HAP-1 (cell line): ENCODE results near the gene ADORA2B.
"Not testable (repeated sequence)": the region's sequence is repeated elsewhere in the genome, so short reads cannot be mapped to it uniquely, and the experiment has no call there.

Experiments used
- DNase-seq, 2 experiments: peaks; one replicate each; pipeline ENCODE4 v3.0.0-alpha.2; 2016 to 2020; ENCODE audit warnings: low spot score in 2 of 2
- H3K27me3 ChIP-seq: fragments of 250-450 bp; sonication (Bioruptor Pico); 2 replicates; pipeline ENCODE4 v1.5.1; 2020; ENCODE audit warnings: low read depth, mild to moderate bottlenecking, moderate library complexity
- H3K36me3 ChIP-seq: fragments of 250-450 bp; sonication (Bioruptor Pico); replicated peaks from 2 replicates; pipeline ENCODE4 v1.5.1; 2020; ENCODE audit warnings: mild to moderate bottlenecking
- H3K4me1 ChIP-seq: fragments of 250-450 bp; sonication (Bioruptor Pico); 2 replicates; pipeline ENCODE4 v1.5.1; 2020; ENCODE audit warnings: mild to moderate bottlenecking
- H3K4me3 ChIP-seq: fragments of 250-450 bp; sonication (Bioruptor Pico); 2 replicates; pipeline ENCODE4 v1.5.1; 2020; ENCODE audit warnings: mild to moderate bottlenecking, moderate library complexity
- H3K9me3 ChIP-seq: fragments of 250-450 bp; sonication (Bioruptor Pico); 2 replicates; pipeline ENCODE4 v1.5.1; 2020; ENCODE audit warnings: mild to moderate bottlenecking, moderate library complexity
- in situ Hi-C: fragments of 300-500 bp; cut with MboI; formaldehyde crosslinking; loops from 3 replicates; pipeline ENCODE4 v1.14.3; 2020; ENCODE audit warnings: low sequenced_read_pairs, inconsistent platforms, mixed read lengths

ADORA2B gene

GRCh38 chr17:15944759-15945526 is at the start of gene ADORA2B:
Gene ADORA2B, plus strand, starts transcription at chr17:15945130. Its CDS starts 119 bp downstream, at chr17:15945249.
- Histone ChIP-seq H3K9me3 (no peaks in the 10 kb centered on the region), H3K27me3 (no peaks in the 10 kb centered on the region), H3K4me3 (peak within 1 kb of the TSS; percentile 57), H3K36me3 (no peaks in the 10 kb centered on the region; the same call in 1 of the 2 replicates), H3K4me1 (peaks cover 10% of the 10 kb centered on the region)
- in situ Hi-C loops, result no loop called here
- DNase-seq, result peak; percentile 46 to 78

- no peaks in the 10 kb centered on the region for H3K27me3 ChIP-seq
- no peak for DNase-seq
- in situ Hi-C loops, result no loop called here
- no peak overlapping the region for H3K4me3 ChIP-seq
- no peaks in the 10 kb centered on the region for H3K9me3 ChIP-seq
- H3K36me3 ChIP-seq, result no peaks in the 10 kb centered on the region
- no peaks in the 10 kb centered on the region for H3K4me1 ChIP-seq
These were observed 48.7 kb upstream of the ADORA2B start for GRCh38 chr17:15896277-15896676.

GRCh38 chr17:15896834-15897233 is 48.1 kb upstream of the ADORA2B start:
- in situ Hi-C loops, result no loop called here
- no peak overlapping the region for H3K4me3 ChIP-seq

GRCh38 chr17:15899596-15899995 is 45.3 kb upstream of the ADORA2B start:
- H3K4me3 ChIP-seq, H3K27me3 ChIP-seq, H3K9me3 ChIP-seq, H3K36me3 ChIP-seq, in situ Hi-C loops, DNase-seq, H3K4me1 ChIP-seq: not testable (repeated sequence)

More at GRCh38 chr17:15896834-15897233, 48.1 kb upstream of the ADORA2B start:
- no peak for DNase-seq
- Histone ChIP-seq H3K36me3 (no peaks in the 10 kb centered on the region), H3K4me1 (no peaks in the 10 kb centered on the region), H3K9me3 (no peaks in the 10 kb centered on the region), H3K27me3 (no peaks in the 10 kb centered on the region)

GRCh38 chr17:15900871-15901270 is 44.1 kb upstream of the ADORA2B start:
- no peaks in the 10 kb centered on the region for H3K27me3 ChIP-seq
- H3K4me3 ChIP-seq, result no peak overlapping the region
- H3K36me3 ChIP-seq, result no peaks in the 10 kb centered on the region
- in situ Hi-C loops, result no loop called here
- H3K9me3 ChIP-seq, result no peaks in the 10 kb centered on the region
- H3K4me1 ChIP-seq, result no peaks in the 10 kb centered on the region
- no peak for DNase-seq

- in situ Hi-C loops, H3K36me3 ChIP-seq: not testable (repeated sequence)
These were observed 39.7 kb upstream of the ADORA2B start for GRCh38 chr17:15905236-15905635.

GRCh38 chr17:15907290-15907689 is 37.6 kb upstream of the ADORA2B start:
- no peaks in the 10 kb centered on the region for H3K36me3 ChIP-seq
- no peaks in the 10 kb centered on the region for H3K27me3 ChIP-seq
- H3K4me1 ChIP-seq, result no peaks in the 10 kb centered on the region
- no peak for DNase-seq
- no peaks in the 10 kb centered on the region for H3K9me3 ChIP-seq
- H3K4me3 ChIP-seq, result no peak overlapping the region
- in situ Hi-C loops, result no loop called here

More at GRCh38 chr17:15905236-15905635, 39.7 kb upstream of the ADORA2B start:
- not testable (repeated sequence) for DNase-seq, H3K4me3 ChIP-seq, H3K27me3 ChIP-seq, H3K9me3 ChIP-seq, H3K4me1 ChIP-seq

GRCh38 chr17:15908378-15908777 is 36.6 kb upstream of the ADORA2B start:
- no peaks in the 10 kb centered on the region for H3K9me3 ChIP-seq
- no peak for DNase-seq
- in situ Hi-C loops, result no loop called here
- H3K27me3 ChIP-seq, result no peaks in the 10 kb centered on the region
- no peaks in the 10 kb centered on the region for H3K36me3 ChIP-seq
- H3K4me3 ChIP-seq, result no peak overlapping the region
- no peaks in the 10 kb centered on the region for H3K4me1 ChIP-seq

GRCh38 chr17:15909481-15909991 is 35.4 kb upstream of the ADORA2B start:
- Histone ChIP-seq H3K4me3 (no peak overlapping the region), H3K36me3 (no peaks in the 10 kb centered on the region), H3K4me1 (no peaks in the 10 kb centered on the region), H3K27me3 (no peaks in the 10 kb centered on the region), H3K9me3 (no peaks in the 10 kb centered on the region)
- in situ Hi-C loops, result no loop called here
- no peak for DNase-seq

- in situ Hi-C loops, result no loop called here
- DNase-seq, result no peak
- H3K27me3 ChIP-seq, result no peaks in the 10 kb centered on the region
- H3K4me1 ChIP-seq, result no peaks in the 10 kb centered on the region
- H3K4me3 ChIP-seq, result no peak overlapping the region
- no peaks in the 10 kb centered on the region for H3K9me3 ChIP-seq
- H3K36me3 ChIP-seq, result no peaks in the 10 kb centered on the region
These were observed 34.1 kb upstream of the ADORA2B start for GRCh38 chr17:15910791-15911190.

GRCh38 chr17:15911701-15912100 is 33.2 kb upstream of the ADORA2B start:
- H3K9me3 ChIP-seq, H3K36me3 ChIP-seq, H3K4me3 ChIP-seq, in situ Hi-C loops, H3K27me3 ChIP-seq, H3K4me1 ChIP-seq, DNase-seq: not testable (repeated sequence)

GRCh38 chr17:15912416-15912955 is 32.4 kb upstream of the ADORA2B start:
- no peak for DNase-seq
- in situ Hi-C loops, result no loop called here
- Histone ChIP-seq H3K27me3 (no peaks in the 10 kb centered on the region), H3K9me3 (no peaks in the 10 kb centered on the region), H3K4me3 (no peak overlapping the region), H3K36me3 (no peaks in the 10 kb centered on the region), H3K4me1 (no peaks in the 10 kb centered on the region)

GRCh38 chr17:15913826-15914225 is 31.1 kb upstream of the ADORA2B start:
- no peaks in the 10 kb centered on the region for H3K27me3 ChIP-seq

GRCh38 chr17:15914400-15915170 is 30.3 kb upstream of the ADORA2B start:
- Histone ChIP-seq H3K27me3 (no peaks in the 10 kb centered on the region), H3K4me1 (no peaks in the 10 kb centered on the region), H3K9me3 (no peaks in the 10 kb centered on the region), H3K36me3 (no peaks in the 10 kb centered on the region), H3K4me3 (no peak overlapping the region)
- in situ Hi-C loops, result no loop called here
- DNase-seq, result no peak

More at GRCh38 chr17:15913826-15914225, 31.1 kb upstream of the ADORA2B start:
- Histone ChIP-seq H3K36me3 (no peaks in the 10 kb centered on the region), H3K4me3 (no peak overlapping the region), H3K9me3 (no peaks in the 10 kb centered on the region), H3K4me1 (no peaks in the 10 kb centered on the region)
- no peak for DNase-seq
- in situ Hi-C loops, result no loop called here
